ENCODE measurements around the gene GEN1. TPM values are rescaled to one million over a fixed set of nuclear protein-coding genes. Genes with fewer than 3 reads are reported as not detected.

The GEN1 gene
- total RNA-seq, 4 donors from 2014 or later, result 4.7 to 21.6 (median 6.6) TPM

GRCh38 chr2:17759805-17760204, 5.9 kb downstream of the GEN1 start:
- TF ChIP-seq CTCF (IDR thresholded peaks at IDR 0.05), result no peak
- no peak for TF ChIP-seq POLR2A (IDR thresholded peaks at IDR 0.05)
- Histone ChIP-seq H3K27ac (no peak overlapping the region), H3K36me3 (no peaks in the 10 kb centered on the region), H3K27me3 (no peaks in the 10 kb centered on the region), H3K9me3 (no peaks in the 10 kb centered on the region), H3K4me3 (no peak overlapping the region), H3K4me1 (peaks cover 0 to 2% of the 10 kb centered on the region in 2 donors)
- intact Hi-C loops (cut with DNase I; ENCODE audit: low total_unique reads), result no loop called here
- DNase-seq, result no peak

GRCh38 chr2:17762451-17762850, 8.5 kb downstream of the GEN1 start:
- no peaks in the 10 kb centered on the region for H3K4me1 ChIP-seq
- intact Hi-C loops (cut with DNase I; ENCODE audit: low total_unique reads), result no loop called here
- no peaks in the 10 kb centered on the region for H3K9me3 ChIP-seq
- no peaks in the 10 kb centered on the region for H3K27me3 ChIP-seq
- H3K36me3 ChIP-seq, result no peaks in the 10 kb centered on the region
- no peak for TF ChIP-seq POLR2A (IDR thresholded peaks at IDR 0.05)
- no peak for TF ChIP-seq CTCF (IDR thresholded peaks at IDR 0.05)
- no peak for DNase-seq
- no peak overlapping the region for H3K27ac ChIP-seq
- H3K4me3 ChIP-seq, result no peak overlapping the region

- H3K27me3 ChIP-seq, result no peaks in the 10 kb centered on the region
- H3K36me3 ChIP-seq, result no peaks in the 10 kb centered on the region
- intact Hi-C loops (cut with DNase I; ENCODE audit: low total_unique reads), result no loop called here
- H3K27ac ChIP-seq, result no peak overlapping the region
- H3K4me3 ChIP-seq, result no peak overlapping the region
- DNase-seq, result no peak
- no peak for TF ChIP-seq POLR2A (IDR thresholded peaks at IDR 0.05)
- TF ChIP-seq CTCF (IDR thresholded peaks at IDR 0.05), result no peak
- no peaks in the 10 kb centered on the region for H3K9me3 ChIP-seq
- H3K4me1 ChIP-seq, result no peaks in the 10 kb centered on the region
Measured at GRCh38 chr2:17763641-17764333, 9.8 kb downstream of the GEN1 start.

GRCh38 chr2:17765398-17765797, 11.5 kb downstream of the GEN1 start:
- TF ChIP-seq POLR2A (IDR thresholded peaks at IDR 0.05) (no peak), CTCF (IDR thresholded peaks at IDR 0.05) (no peak)
- intact Hi-C loops (cut with DNase I; ENCODE audit: low total_unique reads), result no loop called here
- H3K4me1 ChIP-seq, result no peaks in the 10 kb centered on the region
- H3K27me3 ChIP-seq, result no peaks in the 10 kb centered on the region
- no peaks in the 10 kb centered on the region for H3K9me3 ChIP-seq
- no peak overlapping the region for H3K4me3 ChIP-seq
- DNase-seq, result no peak
- no peaks in the 10 kb centered on the region for H3K36me3 ChIP-seq
- no peak overlapping the region for H3K27ac ChIP-seq

- TF ChIP-seq POLR2A (IDR thresholded peaks at IDR 0.05) (no peak), CTCF (IDR thresholded peaks at IDR 0.05) (no peak)
- intact Hi-C loops (cut with DNase I; ENCODE audit: low total_unique reads), result no loop called here
- Histone ChIP-seq H3K9me3 (no peaks in the 10 kb centered on the region), H3K36me3 (no peaks in the 10 kb centered on the region), H3K4me1 (no peaks in the 10 kb centered on the region), H3K27ac (no peak overlapping the region), H3K27me3 (no peaks in the 10 kb centered on the region), H3K4me3 (no peak overlapping the region)
- DNase-seq, result no peak
Measured at GRCh38 chr2:17768894-17769293, 15.0 kb downstream of the GEN1 start.

All from uterus (tissue), 4 donors.